ENCODE measurements around the gene PKN1. TPM values are rescaled to one million over a fixed set of nuclear protein-coding genes. Genes with fewer than 3 reads are reported as not detected.
"Not testable (repeated sequence)": the region's sequence is repeated elsewhere in the genome, so short reads cannot be mapped to it uniquely, and the experiment has no call there.

Gene PKN1
- total RNA-seq, 2 donors from 2014 or later = 87.2 to 111 TPM

GRCh38 chr19:14449321-14449720 is 16.2 kb downstream of the PKN1 start:
- no peak for TF ChIP-seq CTCF (IDR thresholded peaks at IDR 0.05)
- H3K36me3 ChIP-seq = peaks cover 93% of the 10 kb centered on the region
- no peaks in the 10 kb centered on the region for H3K9me3 ChIP-seq
- H3K4me3 ChIP-seq = no peak overlapping the region
- no peak overlapping the region for H3K27ac ChIP-seq
- no peaks in the 10 kb centered on the region for H3K4me1 ChIP-seq
- DNase-seq (ENCODE audit: low spot score) = no peak
- H3K27me3 ChIP-seq = no peaks in the 10 kb centered on the region

GRCh38 chr19:14450168-14450874 is 17.2 kb downstream of the PKN1 start:
- H3K36me3 ChIP-seq = peaks cover 89% of the 10 kb centered on the region
- H3K4me1 ChIP-seq = no peaks in the 10 kb centered on the region
- H3K27ac ChIP-seq = no peak overlapping the region
- no peak overlapping the region for H3K4me3 ChIP-seq
- TF ChIP-seq CTCF (IDR thresholded peaks at IDR 0.05) = no peak
- H3K27me3 ChIP-seq = no peaks in the 10 kb centered on the region
- DNase-seq (ENCODE audit: low spot score) = no peak
- no peaks in the 10 kb centered on the region for H3K9me3 ChIP-seq

- H3K36me3 ChIP-seq = peaks cover 84% of the 10 kb centered on the region
- no peaks in the 10 kb centered on the region for H3K27me3 ChIP-seq
- DNase-seq (ENCODE audit: low spot score) = no peak
- TF ChIP-seq CTCF (IDR thresholded peaks at IDR 0.05) = no peak
- H3K9me3 ChIP-seq = no peaks in the 10 kb centered on the region
- H3K4me3 ChIP-seq = no peak overlapping the region
- no peak overlapping the region for H3K27ac ChIP-seq
- H3K4me1 ChIP-seq = no peaks in the 10 kb centered on the region
Observed at GRCh38 chr19:14450876-14451275, 17.8 kb downstream of the PKN1 start.

- H3K9me3 ChIP-seq; DNase-seq (ENCODE audit: low spot score); H3K4me3 ChIP-seq; H3K27me3 ChIP-seq; H3K4me1 ChIP-seq; H3K27ac ChIP-seq: not testable (repeated sequence)
- peaks cover 74% of the 10 kb centered on the region for H3K36me3 ChIP-seq
Observed at GRCh38 chr19:14452303-14452702, 19.2 kb downstream of the PKN1 start.

- no peaks in the 10 kb centered on the region for H3K27me3 ChIP-seq
- H3K27ac ChIP-seq = no peak overlapping the region
- no peak for DNase-seq (ENCODE audit: low spot score)
- H3K4me1 ChIP-seq = no peaks in the 10 kb centered on the region
- H3K9me3 ChIP-seq = no peaks in the 10 kb centered on the region
- peaks cover 73% of the 10 kb centered on the region for H3K36me3 ChIP-seq
- TF ChIP-seq CTCF (IDR thresholded peaks at IDR 0.05) = no peak
- H3K4me3 ChIP-seq = no peak overlapping the region
Observed at GRCh38 chr19:14459703-14460102, 26.6 kb downstream of the PKN1 start.

- TF ChIP-seq CTCF (IDR thresholded peaks at IDR 0.05) = no peak
- Histone ChIP-seq H3K9me3 (no peaks in the 10 kb centered on the region), H3K27ac (no peak overlapping the region), H3K27me3 (no peaks in the 10 kb centered on the region), H3K4me1 (no peaks in the 10 kb centered on the region), H3K4me3 (no peak overlapping the region), H3K36me3 (peaks cover 75% of the 10 kb centered on the region)
- DNase-seq (ENCODE audit: low spot score) = no peak
Observed at GRCh38 chr19:14460935-14461334, 27.8 kb downstream of the PKN1 start.

GRCh38 chr19:14462401-14462800 is 29.3 kb downstream of the PKN1 start:
- H3K4me3 ChIP-seq; H3K4me1 ChIP-seq; DNase-seq (ENCODE audit: low spot score); H3K27me3 ChIP-seq; H3K27ac ChIP-seq; H3K9me3 ChIP-seq: not testable (repeated sequence)
- H3K36me3 ChIP-seq = peaks cover 85% of the 10 kb centered on the region

Data from right atrium auricular region (tissue), 2 donors.